ENCODE data around the gene PARD3.
"Not testable (repeated sequence)": the region's sequence is repeated elsewhere in the genome, so short reads cannot be mapped to it uniquely, and the experiment has no call there.

PARD3 gene

GRCh38 chr10:34408956-34409355, 406.1 kb downstream of the PARD3 start:
- in situ Hi-C loops (cut with MboI; ENCODE audit: low sequenced_read_pairs), result no loop called here

DNA sequence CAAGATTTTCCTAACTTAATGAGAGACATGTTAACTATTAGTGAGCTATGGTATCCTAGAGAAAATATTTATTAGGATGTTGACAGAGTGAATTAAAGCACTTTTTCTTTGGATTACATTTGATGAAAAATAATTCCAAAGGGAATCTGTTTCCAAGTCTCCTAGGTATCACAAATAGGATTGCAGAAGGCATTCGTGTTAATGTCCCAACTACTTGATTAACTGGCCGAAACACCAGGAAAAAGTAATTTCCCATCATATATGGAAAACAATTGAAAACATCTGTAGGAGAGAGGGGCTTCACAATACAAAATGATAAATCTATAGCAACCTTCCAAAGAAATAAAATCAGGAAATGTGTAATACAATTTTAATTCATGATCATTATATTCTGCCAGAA, 406.7 kb downstream of the PARD3 start:
- in situ Hi-C loops (cut with MboI; ENCODE audit: low sequenced_read_pairs), result no loop called here

DNA sequence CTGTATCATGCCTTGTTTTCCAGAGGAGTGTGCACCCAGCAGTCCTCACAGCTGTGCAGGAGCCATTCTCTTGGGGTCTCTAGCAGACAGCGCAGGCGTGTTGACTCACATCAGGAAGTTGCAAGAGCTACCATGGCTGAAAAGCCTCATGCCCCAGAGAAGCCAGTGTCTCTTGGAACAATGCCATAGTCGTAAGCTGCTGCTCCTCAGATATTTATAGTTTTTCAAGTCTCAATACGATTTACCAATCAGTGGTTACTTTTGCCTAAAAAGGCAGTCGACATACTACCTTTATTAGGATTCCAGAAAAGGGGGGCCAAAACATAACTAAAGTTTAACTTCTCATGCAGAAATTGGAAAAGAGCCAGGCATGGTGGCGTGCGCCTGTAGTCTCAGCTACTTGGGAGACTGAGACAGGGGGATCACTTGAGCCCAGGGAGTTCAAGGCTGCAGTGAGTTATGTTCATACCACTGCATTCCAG, 407.7 kb downstream of the PARD3 start:
- in situ Hi-C loops (cut with MboI; ENCODE audit: low sequenced_read_pairs), result no loop called here

GRCh38 chr10:34406463-34407323, 408.4 kb downstream of the PARD3 start:
- in situ Hi-C loops (cut with MboI; ENCODE audit: low sequenced_read_pairs), result no loop called here

DNA sequence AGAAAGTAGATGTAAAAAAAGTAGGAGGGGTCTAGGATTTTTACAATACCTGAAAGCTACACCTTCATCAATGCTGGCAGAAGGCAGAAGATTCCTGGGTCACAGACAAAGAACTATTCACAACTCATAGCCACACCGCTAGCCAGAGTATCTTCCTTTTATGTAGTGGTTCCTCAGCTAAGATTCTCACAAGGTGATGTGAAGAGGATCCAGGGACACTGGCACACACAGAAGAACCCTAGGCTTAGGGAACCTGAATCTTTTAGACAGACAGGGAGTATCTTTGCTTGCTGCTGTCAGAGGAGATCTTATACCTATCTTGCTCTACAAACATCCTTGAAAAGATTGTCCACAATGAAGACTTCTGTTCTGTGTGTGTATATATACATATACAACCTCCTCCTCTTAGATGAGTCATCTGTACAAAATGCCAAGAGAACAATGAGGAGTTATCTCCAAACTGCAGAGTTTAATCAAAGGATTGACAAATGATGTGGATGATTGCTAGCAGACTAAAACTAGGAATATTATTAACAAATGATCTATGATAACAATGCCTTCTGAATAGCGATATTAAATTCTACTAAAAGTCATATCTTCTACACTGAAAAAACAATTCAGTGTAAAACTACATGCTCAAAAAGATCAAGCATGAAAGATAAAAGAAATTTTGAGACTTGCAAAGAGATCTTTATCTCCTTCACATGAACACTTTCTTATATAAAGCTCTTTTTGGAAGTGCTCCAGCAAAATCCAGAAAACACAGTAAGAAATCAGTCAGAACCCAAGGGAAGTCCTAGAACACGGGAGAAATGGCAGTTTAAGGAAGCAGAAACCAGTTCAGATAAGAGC, 409.3 kb downstream of the PARD3 start:
- in situ Hi-C loops (cut with MboI; ENCODE audit: low sequenced_read_pairs), result no loop called here

DNA sequence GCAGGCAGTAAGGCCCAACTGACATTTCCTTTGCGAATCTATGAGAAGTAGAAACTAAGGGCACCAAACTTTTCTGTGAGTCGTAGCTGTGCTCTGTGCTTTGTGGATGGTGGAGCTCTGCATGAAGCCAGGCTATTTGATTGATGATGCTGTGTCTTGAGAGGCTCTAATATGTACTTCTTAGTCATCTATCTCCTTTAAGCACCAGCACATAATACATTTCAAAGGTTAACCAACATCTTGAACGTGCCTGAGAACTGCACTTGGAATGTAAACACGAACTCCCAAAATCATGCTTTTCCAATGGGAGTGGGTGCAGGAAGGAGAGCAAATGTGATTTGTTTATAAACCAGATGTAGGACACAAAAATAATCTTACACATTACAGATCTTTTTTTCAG, 411.6 kb downstream of the PARD3 start:
- in situ Hi-C loops (cut with MboI; ENCODE audit: low sequenced_read_pairs), result no loop called here

- in situ Hi-C loops (cut with MboI; ENCODE audit: low sequenced_read_pairs), result no loop called here
Observed at GRCh38 chr10:34400075-34400474, 415.0 kb downstream of the PARD3 start.

GRCh38 chr10:34399013-34399412, 416.1 kb downstream of the PARD3 start:
- in situ Hi-C loops (cut with MboI; ENCODE audit: low sequenced_read_pairs), result no loop called here

DNA sequence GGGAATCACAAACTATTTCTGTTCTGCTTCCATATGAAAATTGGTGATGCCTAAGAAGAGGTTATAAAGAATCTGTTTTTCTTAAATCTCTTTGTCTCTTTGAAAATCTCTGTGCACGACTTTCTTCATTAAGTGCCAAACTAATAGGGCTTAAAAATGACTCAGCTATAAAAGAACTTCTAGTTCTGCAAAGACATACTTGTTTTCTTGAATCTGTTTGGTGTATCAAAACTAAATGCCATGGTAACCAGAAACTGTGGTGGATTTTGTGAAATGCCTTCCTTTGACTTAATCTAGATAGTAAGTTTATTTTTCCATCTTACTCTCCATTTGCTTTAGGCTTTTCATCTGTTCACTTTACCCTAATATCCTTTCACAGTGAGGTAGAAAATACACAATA, 417.8 kb downstream of the PARD3 start:
- in situ Hi-C loops (cut with MboI; ENCODE audit: low sequenced_read_pairs), result no loop called here

- in situ Hi-C loops (cut with MboI; ENCODE audit: low sequenced_read_pairs), result no loop called here
Observed at GRCh38 chr10:34396663-34397062, 418.4 kb downstream of the PARD3 start.

- in situ Hi-C loops (cut with MboI; ENCODE audit: low sequenced_read_pairs), result no loop called here
Observed at GRCh38 chr10:34392641-34393170, 422.4 kb downstream of the PARD3 start.

DNA sequence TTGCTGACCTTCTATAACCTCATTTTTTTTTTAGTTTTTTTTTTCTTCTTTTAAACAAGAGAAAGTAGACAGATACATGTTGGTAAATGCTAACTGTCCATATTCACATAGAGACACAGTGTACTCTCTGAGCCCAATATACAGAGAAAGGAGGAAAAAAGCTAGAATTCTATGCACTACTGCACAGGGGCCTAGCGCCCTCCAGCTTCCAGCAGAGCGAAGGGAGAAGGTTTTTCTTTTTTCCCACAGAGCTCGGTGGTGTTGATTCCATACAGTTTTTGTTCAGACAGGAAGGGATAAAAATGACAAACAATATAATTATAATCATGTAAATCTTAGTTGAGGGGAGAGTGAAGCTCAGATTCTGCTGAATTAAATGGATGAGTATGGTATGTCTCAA, 423.9 kb downstream of the PARD3 start:
- in situ Hi-C loops (cut with MboI; ENCODE audit: low sequenced_read_pairs), result not testable (repeated sequence)

DNA sequence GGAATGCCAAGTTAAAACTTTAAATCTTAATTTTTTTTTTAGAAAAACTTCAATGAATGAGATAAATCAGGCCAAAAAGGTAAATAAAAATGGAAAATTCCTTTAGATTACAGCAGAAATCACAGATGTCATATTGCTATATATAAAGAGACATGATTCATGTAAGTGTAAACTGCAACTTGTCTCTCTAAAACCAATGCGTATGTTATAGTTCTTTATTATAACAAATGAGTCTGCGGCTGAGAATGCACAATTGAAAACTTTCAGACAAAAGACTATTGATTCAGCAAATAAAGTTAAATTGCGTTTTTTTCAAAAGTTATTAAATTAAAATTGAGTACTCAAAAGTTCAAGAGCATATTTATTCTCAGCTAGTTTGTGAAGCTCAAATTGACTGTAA, 425.3 kb downstream of the PARD3 start:
- in situ Hi-C loops (cut with MboI; ENCODE audit: low sequenced_read_pairs), result no loop called here

DNA sequence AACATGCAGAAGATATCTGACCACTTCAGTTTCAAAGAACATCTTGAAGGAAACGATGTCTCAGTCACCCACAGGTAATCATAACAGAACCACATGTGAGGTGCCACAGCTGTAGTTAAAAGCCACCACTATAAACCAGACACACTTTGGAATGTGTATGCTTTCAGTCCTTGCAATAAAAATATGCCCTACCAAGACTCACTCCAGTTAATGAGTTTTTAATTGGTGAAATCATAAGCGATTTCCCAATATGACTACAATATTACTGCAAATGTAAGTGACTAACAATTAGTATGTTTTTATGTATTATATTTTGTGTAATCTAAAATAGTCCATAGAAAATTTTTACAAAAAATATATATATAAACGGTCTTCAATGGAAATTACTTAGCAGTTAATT, 428.2 kb downstream of the PARD3 start:
- in situ Hi-C loops (cut with MboI; ENCODE audit: low sequenced_read_pairs), result no loop called here

DNA sequence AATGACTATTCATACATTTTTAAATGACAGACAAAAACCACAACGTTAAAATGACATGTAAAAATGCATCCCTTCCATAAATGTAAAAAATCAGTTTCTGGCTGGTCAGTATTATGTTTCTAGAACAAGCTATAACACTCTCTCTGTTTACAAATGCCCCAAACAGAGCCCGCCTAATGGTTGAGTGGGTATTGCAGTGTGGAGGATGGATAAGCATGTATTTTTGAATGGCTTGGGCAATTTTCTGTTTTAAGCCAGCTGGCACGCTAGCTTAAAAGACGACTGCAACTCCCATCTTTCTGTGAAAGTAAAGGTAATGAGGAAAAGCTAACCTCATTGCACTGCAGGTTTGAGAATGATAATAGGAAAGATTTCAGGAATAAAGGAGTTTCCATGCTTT, 430.7 kb downstream of the PARD3 start:
- in situ Hi-C loops (cut with MboI; ENCODE audit: low sequenced_read_pairs), result no loop called here

GRCh38 chr10:34382626-34383025, 432.5 kb downstream of the PARD3 start:
- in situ Hi-C loops (cut with MboI; ENCODE audit: low sequenced_read_pairs), result no loop called here

DNA sequence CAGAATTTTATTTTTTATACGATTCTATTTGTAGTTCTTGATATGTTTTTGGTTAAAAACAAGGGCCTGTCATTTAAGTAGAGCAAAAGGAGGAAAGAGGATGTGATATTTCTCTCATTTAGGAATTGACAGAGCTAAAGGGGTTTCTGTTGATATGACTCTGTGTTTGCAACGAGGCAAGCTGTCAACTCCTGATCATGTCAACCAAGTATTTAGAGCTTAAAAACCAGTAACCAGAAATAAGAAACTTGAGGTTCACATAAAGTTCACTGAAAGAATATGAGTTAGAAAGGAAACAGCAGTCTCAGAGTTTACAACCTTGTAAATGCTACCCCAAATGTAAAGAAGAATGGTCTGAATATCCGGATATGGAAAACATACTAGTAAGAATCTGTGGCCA, 434.2 kb downstream of the PARD3 start:
- in situ Hi-C loops (cut with MboI; ENCODE audit: low sequenced_read_pairs), result no loop called here

DNA sequence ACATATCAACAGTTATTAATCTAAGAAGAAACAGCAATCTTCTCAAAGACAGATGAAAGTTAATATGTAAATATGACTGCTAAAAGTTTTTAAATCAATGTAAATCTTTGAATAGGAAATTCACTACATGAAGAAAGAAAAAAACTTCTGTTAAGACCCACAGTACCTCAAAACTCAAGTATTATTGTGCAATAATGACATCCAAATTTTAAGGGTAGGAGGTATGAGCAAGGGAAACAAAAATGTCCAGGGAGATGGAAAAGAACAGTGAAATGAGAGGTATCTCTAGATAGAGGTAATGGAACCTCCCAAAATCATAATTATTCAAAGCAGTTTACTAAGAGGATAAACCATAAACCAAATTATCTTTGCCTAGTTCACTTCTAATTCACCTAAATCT, 436.8 kb downstream of the PARD3 start:
- in situ Hi-C loops (cut with MboI; ENCODE audit: low sequenced_read_pairs), result no loop called here

- in situ Hi-C loops (cut with MboI; ENCODE audit: low sequenced_read_pairs), result no loop called here
Observed at GRCh38 chr10:34377833-34378232, 437.3 kb downstream of the PARD3 start.

- in situ Hi-C loops (cut with MboI; ENCODE audit: low sequenced_read_pairs), result no loop called here
Observed at GRCh38 chr10:34374356-34375045, 440.6 kb downstream of the PARD3 start.

GRCh38 chr10:34373211-34373610, 441.9 kb downstream of the PARD3 start:
- in situ Hi-C loops (cut with MboI; ENCODE audit: low sequenced_read_pairs), result no loop called here
